Measurements from ENCODE around the gene TTLL10. TPM values are rescaled to one million over a fixed set of nuclear protein-coding genes. Genes with fewer than 3 reads are reported as not detected.

The TTLL10 gene
- total RNA-seq, 1 experiment from 2014 or later, result not detected

DNA sequence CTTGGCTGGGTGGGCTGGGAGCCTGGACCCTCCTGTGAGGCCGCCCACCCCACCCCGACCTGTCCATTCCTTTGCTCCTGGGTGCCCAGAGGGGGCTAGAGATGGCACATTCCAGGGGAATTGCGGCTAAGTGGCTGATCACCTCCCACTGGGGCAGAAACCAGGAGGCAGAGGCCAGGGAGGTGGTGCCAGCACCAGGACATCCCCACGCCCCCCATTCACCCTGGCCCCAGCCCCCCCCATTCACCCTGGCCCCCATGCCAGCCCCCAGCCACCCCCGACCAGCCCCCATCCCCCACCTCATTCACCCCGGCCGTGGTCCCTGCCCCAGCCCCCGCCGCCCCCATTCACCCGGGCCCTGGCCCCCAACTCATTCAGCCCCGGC lies 66.7 kb downstream of the TTLL10 start:
- no peak for DNase-seq (ENCODE audit: unreplicated experiment)
- ChIA-PET POLR2A (interaction anchor here (0.6 to 1.5 kb wide), 2 partner anchors 10 to 159 kb away, joined by 3 to 4 read pairs; partner anchors contain the start of gene CCNL2), CTCF (interaction anchor here (0.7 kb wide), 1 partner anchor 57 kb away, joined by 3 read pairs; no protein-coding TSS in a partner anchor)
- TF ChIP-seq, protein P1, sequence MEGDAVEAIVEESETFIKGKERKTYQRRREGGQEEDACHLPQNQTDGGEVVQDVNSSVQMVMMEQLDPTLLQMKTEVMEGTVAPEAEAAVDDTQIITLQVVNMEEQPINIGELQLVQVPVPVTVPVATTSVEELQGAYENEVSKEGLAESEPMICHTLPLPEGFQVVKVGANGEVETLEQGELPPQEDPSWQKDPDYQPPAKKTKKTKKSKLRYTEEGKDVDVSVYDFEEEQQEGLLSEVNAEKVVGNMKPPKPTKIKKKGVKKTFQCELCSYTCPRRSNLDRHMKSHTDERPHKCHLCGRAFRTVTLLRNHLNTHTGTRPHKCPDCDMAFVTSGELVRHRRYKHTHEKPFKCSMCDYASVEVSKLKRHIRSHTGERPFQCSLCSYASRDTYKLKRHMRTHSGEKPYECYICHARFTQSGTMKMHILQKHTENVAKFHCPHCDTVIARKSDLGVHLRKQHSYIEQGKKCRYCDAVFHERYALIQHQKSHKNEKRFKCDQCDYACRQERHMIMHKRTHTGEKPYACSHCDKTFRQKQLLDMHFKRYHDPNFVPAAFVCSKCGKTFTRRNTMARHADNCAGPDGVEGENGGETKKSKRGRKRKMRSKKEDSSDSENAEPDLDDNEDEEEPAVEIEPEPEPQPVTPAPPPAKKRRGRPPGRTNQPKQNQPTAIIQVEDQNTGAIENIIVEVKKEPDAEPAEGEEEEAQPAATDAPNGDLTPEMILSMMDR (IDR thresholded peaks at IDR 0.05; ENCODE audit: unreplicated experiment), result no peak
- Mint-ChIP-seq H3K4me3 (ENCODE audit: unreplicated experiment) (no peak overlapping the region), H3K9me3 (ENCODE audit: unreplicated experiment) (no peaks in the 10 kb centered on the region), H3K27ac (ENCODE audit: low read depth, unreplicated experiment) (no peak overlapping the region), H3K36me3 (ENCODE audit: insufficient read depth, unreplicated experiment) (no peaks in the 10 kb centered on the region), H3K4me1 (ENCODE audit: insufficient read depth, unreplicated experiment) (no peaks in the 10 kb centered on the region), H3K27me3 (ENCODE audit: insufficient read depth, unreplicated experiment) (no peaks in the 10 kb centered on the region)
- intact Hi-C loops (cut with micrococcal nuclease), result no loop called here
- BruUV-seq (replicated peaks), result no TSS peak

GRCh38 chr1:1240822-1241587 lies 67.3 kb downstream of the TTLL10 start:
- ChIA-PET POLR2A (interaction anchor here (0.6 to 1.5 kb wide), 2 partner anchors 10 to 158 kb away, joined by 3 to 4 read pairs; partner anchors contain the start of gene CCNL2), CTCF (no interaction called here)
- H3K4me3 Mint-ChIP-seq (ENCODE audit: unreplicated experiment), result no peak overlapping the region
- no peak for DNase-seq (ENCODE audit: unreplicated experiment)
- H3K4me1 Mint-ChIP-seq (ENCODE audit: insufficient read depth, unreplicated experiment), result no peaks in the 10 kb centered on the region
- no peaks in the 10 kb centered on the region for H3K36me3 Mint-ChIP-seq (ENCODE audit: insufficient read depth, unreplicated experiment)
- no peaks in the 10 kb centered on the region for H3K27me3 Mint-ChIP-seq (ENCODE audit: insufficient read depth, unreplicated experiment)
- no peak overlapping the region for H3K27ac Mint-ChIP-seq (ENCODE audit: low read depth, unreplicated experiment)
- TF ChIP-seq, protein P1 (IDR thresholded peaks at IDR 0.05; ENCODE audit: unreplicated experiment), result no peak
- H3K9me3 Mint-ChIP-seq (ENCODE audit: unreplicated experiment), result no peaks in the 10 kb centered on the region
- intact Hi-C loops (cut with micrococcal nuclease), result no loop called here
- no TSS peak for BruUV-seq (replicated peaks)

DNA sequence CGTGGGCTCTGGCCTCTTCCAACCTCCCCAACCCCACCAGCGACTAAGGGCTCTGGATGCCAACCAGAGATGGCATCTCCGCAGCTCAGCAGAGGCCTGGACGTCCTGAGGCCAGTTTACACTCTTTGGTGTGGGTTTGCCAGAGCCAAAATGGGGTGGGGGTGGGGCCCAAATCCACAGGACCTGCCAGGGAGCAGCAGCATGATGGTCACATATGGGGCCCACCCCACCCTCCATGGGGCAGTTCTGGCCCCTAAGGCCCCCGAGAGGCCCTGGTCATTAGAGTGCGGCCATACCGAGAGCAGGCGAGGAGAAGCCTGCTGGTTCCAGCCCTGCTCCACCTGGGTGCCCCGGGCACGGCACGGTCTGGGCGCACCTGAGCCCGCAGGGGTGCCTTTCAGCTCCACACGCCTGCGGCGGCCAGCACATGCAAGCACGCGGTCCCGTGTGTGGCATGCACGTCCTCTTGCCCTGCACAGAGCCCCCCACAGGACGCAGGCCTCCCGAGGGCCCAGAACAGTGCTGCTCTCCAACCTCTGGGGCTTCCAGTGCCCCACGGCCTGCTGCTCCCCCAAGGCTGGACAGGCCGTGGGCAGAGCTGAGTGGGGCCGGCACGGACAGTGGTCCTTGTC lies 68.0 kb downstream of the TTLL10 start:
- intact Hi-C loops (cut with micrococcal nuclease), result no loop called here
- H3K27me3 Mint-ChIP-seq (ENCODE audit: insufficient read depth, unreplicated experiment), result no peaks in the 10 kb centered on the region
- no peak for DNase-seq (ENCODE audit: unreplicated experiment)
- H3K27ac Mint-ChIP-seq (ENCODE audit: low read depth, unreplicated experiment), result no peak overlapping the region
- CTCF ChIA-PET, result interaction anchor here (0.5 kb wide), 1 partner anchor 120 kb away, joined by 3 read pairs; no protein-coding TSS in a partner anchor
- H3K36me3 Mint-ChIP-seq (ENCODE audit: insufficient read depth, unreplicated experiment), result no peaks in the 10 kb centered on the region
- POLR2A ChIA-PET, result interaction anchor here (1.4 to 1.5 kb wide), 2 partner anchors 10 to 11 kb away, joined by 3 to 4 read pairs; partner anchors contain the start of gene SDF4
- no TSS peak for BruUV-seq (replicated peaks)
- TF ChIP-seq, protein P1 (IDR thresholded peaks at IDR 0.05; ENCODE audit: unreplicated experiment), result no peak
- H3K9me3 Mint-ChIP-seq (ENCODE audit: unreplicated experiment), result no peaks in the 10 kb centered on the region
- no peaks in the 10 kb centered on the region for H3K4me1 Mint-ChIP-seq (ENCODE audit: insufficient read depth, unreplicated experiment)
- no peak overlapping the region for H3K4me3 Mint-ChIP-seq (ENCODE audit: unreplicated experiment)
